GM12878 (cell line): ENCODE data around the gene DKK1. TPM values are rescaled to one million over a fixed set of nuclear protein-coding genes. Genes with fewer than 3 reads are reported as not detected.

Experiments
- ATAC-seq: fragments of 200-7000 bp; cut with Tn5 transposase; 3 replicates; pipeline ENCODE4 v1.9.1; 2020; ENCODE audit warnings: mild to moderate bottlenecking, moderate library complexity
- BruUV-seq: library from RNA; stranded (reverse); fragments of 400-500 nt; replicated peaks from 2 replicates; lab custom pipeline; 2021; lab: Mats Ljungman, UMichigan
- CTCF ChIA-PET: fragments of 300-600 bp; sonication (Branson Sonifier 250); formaldehyde crosslinking; extraction: SDS; loops from one replicate; lab custom pipeline; 2021; ENCODE audit warnings: inconsistent platforms; lab: Yijun Ruan, JAX
- POLR2A ChIA-PET: fragments of 350-600 bp; formaldehyde crosslinking; extraction: SDS; loops from one replicate; lab custom pipeline; 2021; ENCODE audit warnings: inconsistent platforms; lab: Charles Lee
- RAD21 ChIA-PET: fragments of 300-600 bp; sonication (Branson Sonifier 250); formaldehyde crosslinking; loops from one replicate; lab custom pipeline; 2023; ENCODE audit warnings: antibody characterized with exemption; ENCODE audit not compliant: unreplicated experiment; lab: Charles Lee
- SMC1A ChIA-PET: fragments of 300-600 bp; sonication (Branson Sonifier 250); formaldehyde crosslinking; loops from one replicate; lab custom pipeline; 2023; ENCODE audit not compliant: unreplicated experiment, uncharacterized antibody; lab: Charles Lee
- DNase-seq: peaks from one replicate; pipeline ENCODE4 v3.0.0-alpha.2; 2011; ENCODE audit warnings: low read depth, low spot score
- FAIRE-seq: peaks from 3 replicates; lab custom pipeline; 2011; peaks lifted over from hg19 to GRCh38; lab: Jason Lieb, UNC
- H2AFZ ChIP-seq: 2 replicates; pipeline ENCODE4 v1.6.0; 2011; ENCODE audit warnings: low read depth, low read length, control low read depth; ENCODE audit not compliant: control insufficient read depth
- H3K27ac ChIP-seq: 2 replicates; pipeline ENCODE4 v1.5.1; 2011; ENCODE audit warnings: control low read depth; ENCODE audit not compliant: control insufficient read depth, insufficient read depth
- H3K27me3 ChIP-seq, 2 experiments: replicated peaks in 1 of 2; 2 replicates each; pipeline versions ENCODE4 v1.6.0 to v1.6.1; 2011; ENCODE audit warnings: low read length in 1 of 2; ENCODE audit not compliant: control insufficient read depth in 2 of 2, insufficient read depth in 2 of 2
- H3K36me3 ChIP-seq, 2 experiments: 2 replicates each; pipeline ENCODE4 v1.5.1; 2011; ENCODE audit warnings: low read length in 1 of 2; ENCODE audit not compliant: control insufficient read depth in 2 of 2, insufficient read depth in 2 of 2
- H3K4me1 ChIP-seq: 2 replicates; pipeline ENCODE4 v1.6.1; 2011; ENCODE audit warnings: mild to moderate bottlenecking, low read length, moderate library complexity, mixed read lengths; ENCODE audit not compliant: control insufficient read depth, insufficient read depth
- H3K4me2 ChIP-seq: 2 replicates; pipeline ENCODE4 v1.6.0; 2011; ENCODE audit warnings: control low read depth; ENCODE audit not compliant: control insufficient read depth, insufficient read depth
- H3K4me3 ChIP-seq: fragments of 200-600 bp; sonication (generic); 2 replicates; pipeline ENCODE4 v1.5.1; 2016
- H3K79me2 ChIP-seq: 2 replicates; pipeline ENCODE4 v1.6.0; 2011; ENCODE audit warnings: low read length; ENCODE audit not compliant: control insufficient read depth, insufficient read depth
- H3K9ac ChIP-seq: 2 replicates; pipeline ENCODE4 v1.8.0; 2011; ENCODE audit warnings: low read length, control low read depth, mixed read lengths; ENCODE audit not compliant: control insufficient read depth, insufficient read depth
- H3K9me3 ChIP-seq: replicated peaks from 3 replicates; pipeline ENCODE4 v1.5.1; 2011; ENCODE audit warnings: mild to moderate bottlenecking, low read length; ENCODE audit not compliant: control insufficient read depth, insufficient read depth
- H4K20me1 ChIP-seq: 2 replicates; pipeline ENCODE4 v1.6.0; 2011; ENCODE audit not compliant: control insufficient read depth, insufficient read depth
- CHD1 ChIP-seq: IDR thresholded peaks from 2 replicates; pipeline ENCODE4 v1.6.1; 2012; ENCODE audit warnings: low read depth, low read length, improper control_type of control experiment
- HDAC6 ChIP-seq: fragments of 200-600 bp; sonication (generic); IDR thresholded peaks from one replicate; pipeline ENCODE4 v1.8.0; 2017; ENCODE audit warnings: antibody characterized with exemption; ENCODE audit not compliant: unreplicated experiment
- IKZF2 ChIP-seq, 2 experiments: fragments of 450-650 bp; IDR thresholded peaks; 2 replicates each; pipeline ENCODE4 v1.6.1; 2017; ENCODE audit warnings: mild to moderate bottlenecking in 2 of 2, moderate library complexity in 2 of 2
- IRF4 ChIP-seq: IDR thresholded peaks from 2 replicates; pipeline ENCODE4 v1.6.1; 2011; ENCODE audit warnings: low read depth, low read length
- LARP7 ChIP-seq: fragments of 450-650 bp; IDR thresholded peaks from 2 replicates; pipeline ENCODE4 v1.6.1; 2017; ENCODE audit warnings: mild to moderate bottlenecking
- MEF2A ChIP-seq: IDR thresholded peaks from 2 replicates; pipeline ENCODE4 v1.6.1; 2011; ENCODE audit warnings: low read depth, mild to moderate bottlenecking, low read length, moderate library complexity; ENCODE audit not compliant: insufficient read depth
- PAX5 ChIP-seq: IDR thresholded peaks from 2 replicates; pipeline ENCODE4 v1.6.1; 2011; ENCODE audit warnings: low read depth, low read length, borderline replicate concordance
- RAD51 ChIP-seq: fragments of 450-650 bp; IDR thresholded peaks from 2 replicates; pipeline ENCODE4 v1.6.1; 2016; ENCODE audit warnings: moderate library complexity, mild to moderate bottlenecking, inconsistent platforms
- RB1 ChIP-seq: fragments of 450-650 bp; formaldehyde crosslinking; IDR thresholded peaks from 2 replicates; pipeline ENCODE4 v1.6.1; 2017; ENCODE audit warnings: mild to moderate bottlenecking, borderline replicate concordance
- SREBF2 ChIP-seq: IDR thresholded peaks from 2 replicates; pipeline ENCODE4 v1.6.1; 2012; ENCODE audit warnings: mild to moderate bottlenecking, low read length
- SRF ChIP-seq, 2 experiments: IDR thresholded peaks; 2 replicates each; pipeline ENCODE4 v1.6.1; 2011; ENCODE audit warnings: low read depth in 2 of 2, low read length in 2 of 2, mild to moderate bottlenecking in 1 of 2, moderate library complexity in 1 of 2
- TBL1XR1 ChIP-seq: IDR thresholded peaks from 2 replicates; pipeline ENCODE4 v1.6.1; 2012; ENCODE audit warnings: low read depth, low read length, improper control_type of control experiment
- ZSCAN29 ChIP-seq: fragments of 450-650 bp; IDR thresholded peaks from 2 replicates; pipeline ENCODE4 v1.6.1; 2017; ENCODE audit warnings: mild to moderate bottlenecking, moderate library complexity
- WGBS: methylation state at CpG from one replicate; pipeline ENCODE4 v1.1.6; 2016; ENCODE audit warnings: low lambda C conversion rate; ENCODE audit not compliant: insufficient replicate concordance, insufficient coverage; ENCODE audit errors: missing lambda C conversion rate; 5-methylcytosine and 5-hydroxymethylcytosine counted together
- in situ Hi-C: fragments of 300-500 bp; cut with MboI; formaldehyde crosslinking; loops from 9 replicates; pipeline ENCODE4 v1.14.3; 2018; ENCODE audit warnings: mixed read lengths
- intact Hi-C: fragments of 100-400 bp; cut with micrococcal nuclease; formaldehyde crosslinking; loops from one replicate; pipeline ENCODE4 v1.14.2; 2022; ENCODE audit not compliant: unreplicated experiment
- polyA plus RNA-seq, 11 experiments: library from polyadenylated mRNA; depleted of rRNA in 4 of 11; unstranded in 6 of 11; stranded (reverse) in 5 of 11; fragments of >200 nt; fragmentation: Nextera tagmentation in 4 of 11; fragmentation: Illumina TruSeq in 1 of 11; extraction: Ambion mirVana in 4 of 11; extraction: Trizol in 1 of 11; gene quantifications; 1 replicate in 1 of 11; 2 replicates in 10 of 11; pipeline versions ENCODE4 v1.2.1 to v1.2.3, GENCODE V29; 2011 to 2016; ENCODE audit warnings: inconsistent platforms in 2 of 11, missing spikeins in 2 of 11, low read depth in 1 of 11
- total RNA-seq, 4 experiments: library from RNA; depleted of rRNA in 3 of 4; stranded (reverse); fragments of >200 nt in 3 of 4; fragmentation: Illumina TruSeq in 1 of 4; extraction: Trizol in 1 of 4; gene quantifications; 2 replicates each; pipeline versions ENCODE4 v1.2.1 to v1.2.3, GENCODE V29; 2013 to 2021

DKK1 gene
- total and polyA plus RNA-seq, 10 of the 15 experiments (the other 5 are each of a cell fraction or from before 2014, with no cell fraction given) = 0.12 to 0.77 (median 0.33) TPM; not detected in 7

DNA sequence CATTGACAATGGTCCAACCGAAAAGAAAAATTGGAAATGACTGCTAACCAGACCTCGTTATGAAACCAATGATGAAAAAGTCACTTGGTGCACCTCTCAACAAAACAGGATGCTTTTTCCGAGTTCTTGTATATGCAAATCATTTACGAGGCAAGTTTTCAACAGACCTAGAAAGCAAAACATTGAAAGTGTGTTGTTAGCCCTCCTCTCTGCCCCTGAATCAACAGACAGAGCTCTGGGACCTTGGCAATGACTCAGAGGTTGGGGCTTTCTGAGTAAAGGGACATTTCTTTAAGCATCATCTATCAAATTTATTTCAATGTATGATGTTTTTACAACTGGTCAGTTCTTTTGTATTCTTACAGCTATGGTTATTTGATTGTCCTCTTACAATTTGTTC is 16.3 kb upstream of the DKK1 start:
- DNase-seq (no peak), ATAC-seq (no peak), FAIRE-seq (no peak)
- Histone ChIP-seq H3K4me2 (no peak overlapping the region), H3K27me3 (no peaks in the 10 kb centered on the region), H3K9ac (no peak overlapping the region), H3K4me1 (no peaks in the 10 kb centered on the region), H3K9me3 (no peaks in the 10 kb centered on the region), H3K79me2 (no peaks in the 10 kb centered on the region), H3K4me3 (no peak overlapping the region), H3K27ac (no peak overlapping the region), H3K36me3 (no peaks in the 10 kb centered on the region), H2AFZ (no peak overlapping the region), H4K20me1 (no peaks in the 10 kb centered on the region)
- POLR2A ChIA-PET = no interaction called here
- in situ Hi-C loops (no loop called here), intact Hi-C loops (no loop called here)
- 6% methylated on average over 4 of the region's 4 CpGs for WGBS
- BruUV-seq = no TSS peak
- RAD21 ChIA-PET = no interaction called here
- SMC1A ChIA-PET = no interaction called here
- no peak for TF ChIP-seq ZSCAN29
- TF ChIP-seq CHD1 = no peak
- TF ChIP-seq TBL1XR1 = no peak
- no peak for TF ChIP-seq MEF2A
- no peak for TF ChIP-seq IRF4
- no peak for TF ChIP-seq PAX5
- no peak for TF ChIP-seq SRF (IDR thresholded peaks at IDR 0.05; ENCODE audit: low read depth in 2 of 2, low read length in 2 of 2)
- no peak for TF ChIP-seq IKZF2 (IDR thresholded peaks at IDR 0.05)
- TF ChIP-seq RAD51 = no peak
- TF ChIP-seq HDAC6 = no peak
- TF ChIP-seq SREBF2 = no peak
- no peak for TF ChIP-seq RB1
- TF ChIP-seq LARP7 = no peak
- CTCF ChIA-PET = no interaction called here
